H1 (cell line): Measurements from ENCODE around the gene MNAT1. TPM values are rescaled to one million over a fixed set of nuclear protein-coding genes. Genes with fewer than 3 reads are reported as not detected.

ENCODE experiments used
- CTCF ChIA-PET: fragments of 300-600 bp; sonication (Branson Sonifier 250); formaldehyde crosslinking; loops from one replicate; lab custom pipeline; 2021; ENCODE audit not compliant: partially characterized antibody; lab: Charles Lee
- POLR2A ChIA-PET: fragments of 300-600 bp; sonication (Branson Sonifier 250); formaldehyde crosslinking; loops from one replicate; lab custom pipeline; 2021; ENCODE audit warnings: inconsistent platforms; ENCODE audit not compliant: partially characterized antibody; lab: Charles Lee
- DNase-seq, 2 experiments: peaks; one replicate each; pipeline versions ENCODE4 v3.0.0 to v3.0.0-alpha.2; 2010 to 2022; ENCODE audit warnings: low spot score in 2 of 2, low read depth in 1 of 2, mixed read lengths in 1 of 2
- FAIRE-seq: peaks from 2 replicates; lab custom pipeline; 2011; peaks lifted over from hg19 to GRCh38; lab: Jason Lieb, UNC
- H2AFZ ChIP-seq: 2 replicates; pipeline ENCODE4 v1.8.1; 2012; ENCODE audit warnings: low read length, inconsistent platforms
- H2AK5ac ChIP-seq: 2 replicates; pipeline ENCODE4 v1.6.1; 2013; ENCODE audit warnings: low read depth, low read length
- H2BK120ac ChIP-seq: replicated peaks from 2 replicates; pipeline ENCODE3; 2013; ENCODE audit warnings: low read depth, low read length, inconsistent platforms
- H2BK12ac ChIP-seq: 2 replicates; pipeline ENCODE4 v1.6.1; 2013; ENCODE audit warnings: low read depth, low read length
- H2BK15ac ChIP-seq: 2 replicates; pipeline ENCODE4 v1.6.1; 2013; ENCODE audit warnings: low read length
- H2BK20ac ChIP-seq: 2 replicates; pipeline ENCODE4 v1.6.1; 2013; ENCODE audit warnings: low read length
- H2BK5ac ChIP-seq: 2 replicates; pipeline ENCODE4 v1.6.1; 2013; ENCODE audit warnings: low read depth, low read length
- H3K14ac ChIP-seq: 2 replicates; pipeline ENCODE4 v1.6.1; 2013; ENCODE audit warnings: inconsistent platforms; ENCODE audit not compliant: insufficient read length
- H3K18ac ChIP-seq: 2 replicates; pipeline ENCODE4 v1.6.1; 2013; ENCODE audit warnings: low read length; ENCODE audit errors: extremely low read depth
- H3K23ac ChIP-seq: 2 replicates; pipeline ENCODE4 v1.6.1; 2013; ENCODE audit warnings: inconsistent platforms; ENCODE audit not compliant: insufficient read length
- H3K23me2 ChIP-seq: 2 replicates; pipeline ENCODE4 v1.6.1; 2013; ENCODE audit warnings: low read depth, low read length
- H3K27ac ChIP-seq: 2 replicates; pipeline ENCODE4 v1.6.1; 2011; ENCODE audit warnings: low read depth, low read length, inconsistent platforms
- H3K27me3 ChIP-seq, 4 experiments: replicated peaks in 1 of 4; 1 replicate in 1 of 4; 2 replicates in 3 of 4; pipeline versions ENCODE4 v1.6.1 to v1.8.1; 2011 to 2013; ENCODE audit warnings: low read length in 3 of 4, mild to moderate bottlenecking in 3 of 4, inconsistent platforms in 2 of 4, mixed read lengths in 2 of 4, moderate library complexity in 1 of 4; ENCODE audit not compliant: control insufficient read depth in 3 of 4, insufficient read depth in 3 of 4; ENCODE audit errors: extremely low read depth in 1 of 4
- H3K36me3 ChIP-seq, 4 experiments: 2 replicates each; pipeline versions ENCODE4 v1.6.1 to v1.8.1; 2011 to 2013; ENCODE audit warnings: mild to moderate bottlenecking in 4 of 4, low read length in 3 of 4, moderate library complexity in 2 of 4, control low read depth in 1 of 4, inconsistent platforms in 1 of 4; ENCODE audit not compliant: insufficient read depth in 4 of 4, control insufficient read depth in 2 of 4
- H3K4ac ChIP-seq: replicated peaks from 2 replicates; pipeline ENCODE3; 2013; ENCODE audit warnings: low read length, low read depth, mixed read lengths, inconsistent platforms; ENCODE audit not compliant: insufficient read length
- H3K4me1 ChIP-seq, 4 experiments: replicated peaks in 1 of 4; 1 replicate in 1 of 4; 2 replicates in 3 of 4; pipeline versions ENCODE4 v1.6.1 to v1.8.1; 2011 to 2013; ENCODE audit warnings: low read length in 3 of 4, inconsistent platforms in 2 of 4, mixed read lengths in 1 of 4; ENCODE audit not compliant: insufficient read depth in 4 of 4, control insufficient read depth in 3 of 4
- H3K4me2 ChIP-seq, 2 experiments: 2 replicates each; pipeline versions ENCODE4 v1.6.1 to v1.8.1; 2011 to 2013; ENCODE audit warnings: low read depth in 2 of 2, low read length in 2 of 2, control low read depth in 1 of 2, inconsistent platforms in 1 of 2, mild to moderate bottlenecking in 1 of 2; ENCODE audit not compliant: insufficient read depth in 1 of 2
- H3K4me3 ChIP-seq, 4 experiments: fragments of 200-600, 300-600 bp in 1 of 4; sonication (generic), shearing (Covaris generic), sonication (Bioruptor Twin) in 1 of 4; 2 replicates each; pipeline versions ENCODE4 v1.5.1 to v1.8.1; 2011 to 2016; ENCODE audit warnings: low read length in 4 of 4, low read depth in 3 of 4, control low read depth in 2 of 4, inconsistent platforms in 2 of 4, mild to moderate bottlenecking in 2 of 4, mixed read lengths in 1 of 4, moderate library complexity in 1 of 4; ENCODE audit not compliant: insufficient read depth in 2 of 4; ENCODE audit errors: extremely low read depth in 1 of 4
- H3K56ac ChIP-seq: replicated peaks from 2 replicates; pipeline ENCODE3; 2013; ENCODE audit warnings: low read depth, mild to moderate bottlenecking, mixed read lengths, low read length, inconsistent platforms; ENCODE audit not compliant: insufficient read length
- H3K79me1 ChIP-seq: 2 replicates; pipeline ENCODE4 v1.6.1; 2013; ENCODE audit warnings: low read depth, low read length, control low read depth
- H3K79me2 ChIP-seq, 2 experiments: 2 replicates each; pipeline versions ENCODE4 v1.6.1 to v1.8.1; 2012 to 2013; ENCODE audit warnings: low read length in 2 of 2, mild to moderate bottlenecking in 2 of 2, inconsistent platforms in 1 of 2; ENCODE audit not compliant: insufficient read depth in 2 of 2, control insufficient read depth in 1 of 2
- H3K9ac ChIP-seq, 4 experiments: replicated peaks in 1 of 4; 1 replicate in 1 of 4; 2 replicates in 3 of 4; pipeline versions ENCODE4 v1.6.1 to v1.8.1; 2011 to 2013; ENCODE audit warnings: low read depth in 3 of 4, low read length in 3 of 4, control low read depth in 2 of 4, mild to moderate bottlenecking in 2 of 4, moderate library complexity in 2 of 4, inconsistent platforms in 1 of 4; ENCODE audit errors: extremely low read depth in 1 of 4
- H3K9me3 ChIP-seq, 2 experiments: 2 replicates each; pipeline versions ENCODE4 v1.6.1 to v1.8.1; 2012 to 2013; ENCODE audit warnings: mild to moderate bottlenecking in 2 of 2, moderate library complexity in 2 of 2, control low read depth in 1 of 2, inconsistent platforms in 1 of 2, low read depth in 1 of 2, low read length in 1 of 2, mixed read lengths in 1 of 2; ENCODE audit not compliant: insufficient read depth in 2 of 2
- H4K20me1 ChIP-seq, 2 experiments: replicated peaks in 1 of 2; 2 replicates each; pipeline versions ENCODE3 to v1.8.1; 2011 to 2013; ENCODE audit warnings: inconsistent platforms in 2 of 2, low read length in 2 of 2, mild to moderate bottlenecking in 1 of 2; ENCODE audit not compliant: insufficient read depth in 2 of 2, control insufficient read depth in 1 of 2
- H4K5ac ChIP-seq: 2 replicates; pipeline ENCODE4 v1.6.1; 2013; ENCODE audit warnings: low read length, low read depth, mixed read lengths, inconsistent platforms; ENCODE audit not compliant: insufficient read length
- H4K8ac ChIP-seq: 2 replicates; pipeline ENCODE4 v1.8.0; 2013; ENCODE audit warnings: mild to moderate bottlenecking, moderate library complexity, low read length, inconsistent platforms; ENCODE audit not compliant: insufficient read depth; ENCODE audit errors: extremely low read depth
- H4K91ac ChIP-seq: replicated peaks from 2 replicates; pipeline ENCODE3; 2013; ENCODE audit warnings: low read length, mixed read lengths, inconsistent platforms; ENCODE audit not compliant: insufficient read length
- GTF2F1 ChIP-seq: IDR thresholded peaks from 2 replicates; pipeline ENCODE4 v1.6.1; 2012; ENCODE audit warnings: low read depth, low read length, improper control_type of control experiment, borderline replicate concordance
- JUND ChIP-seq: IDR thresholded peaks from 2 replicates; pipeline ENCODE4 v1.6.1; 2011; ENCODE audit warnings: mild to moderate bottlenecking, improper control_type of control experiment, low read length
- POLR2AphosphoS5 ChIP-seq: IDR thresholded peaks from 2 replicates; pipeline ENCODE4 v1.6.1; 2011; ENCODE audit warnings: low read depth, low read length
- RNF2 ChIP-seq: fragments of 200-900, 300-1000 bp; sonication (generic); IDR thresholded peaks from 2 replicates; pipeline ENCODE4 v1.7.1; 2016; ENCODE audit warnings: borderline replicate concordance, low read depth, mild to moderate bottlenecking, antibody characterized with exemption, low read length; ENCODE audit not compliant: poor library complexity, severe bottlenecking; ENCODE audit errors: missing control alignments
- SIN3A ChIP-seq, 2 experiments: IDR thresholded peaks in 1 of 2; conservative IDR thresholded peaks in 1 of 2; 2 replicates each; pipeline ENCODE4 v1.6.1; 2011 to 2012; ENCODE audit warnings: low read length in 2 of 2, improper control_type of control experiment in 1 of 2, low read depth in 1 of 2, mild to moderate bottlenecking in 1 of 2
- SIRT6 ChIP-seq: IDR thresholded peaks from one replicate; pipeline ENCODE4 v1.7.1; 2012; ENCODE audit warnings: low read length, inconsistent platforms
- SP4 ChIP-seq: IDR thresholded peaks from 2 replicates; pipeline ENCODE4 v1.6.1; 2012; ENCODE audit warnings: low read length, inconsistent platforms
- TBP ChIP-seq: IDR thresholded peaks from 2 replicates; pipeline ENCODE4 v1.6.1; 2011; ENCODE audit warnings: low read depth, low read length, improper control_type of control experiment
- WGBS, 2 experiments: shearing (Covaris generic) in 1 of 2; methylation state at CpG; one replicate each; pipeline versions ENCODE4 v1.1.6 to v1.1.7; 2013 to 2015; ENCODE audit warnings: low lambda C conversion rate in 2 of 2, mixed read lengths in 2 of 2, inconsistent platforms in 1 of 2, low coverage in 1 of 2, missing lambda C conversion rate in 1 of 2; ENCODE audit not compliant: insufficient replicate concordance in 2 of 2, insufficient coverage in 1 of 2, insufficient read length in 1 of 2; ENCODE audit errors: extremely low coverage in 1 of 2, missing lambda C conversion rate in 1 of 2; 5-methylcytosine and 5-hydroxymethylcytosine counted together
- polyA plus RNA-seq, 7 experiments: library from polyadenylated mRNA; depleted of rRNA in 3 of 7; stranded (reverse) in 5 of 7; unstranded in 2 of 7; fragments of >200 nt in 5 of 7; fragments of 200-250 nt in 2 of 7; gene quantifications; 1 replicate in 5 of 7; 2 replicates in 1 of 7; 4 replicates in 1 of 7; pipeline versions ENCODE4 v1.2.1 to v1.2.3, GENCODE V29; 2011 to 2013; ENCODE audit warnings: missing spikeins in 2 of 7, mixed read lengths in 2 of 7
- total RNA-seq: library from RNA; stranded (reverse); fragmentation: NEBNext Ultra II Directional; extraction: Animal tissue kit (Norgen Biotek cat#: 25700); gene quantifications from 2 replicates; pipeline ENCODE4 v1.2.1, GENCODE V29; 2021
- TF ChIP-seq, protein P1 (sequence below), 3 experiments: IDR thresholded peaks; 1 replicate in 2 of 3; 2 replicates in 1 of 3; pipeline versions ENCODE4 v1.5.1 to v1.6.1; 2011; ENCODE audit warnings: low read length in 3 of 3, mild to moderate bottlenecking in 3 of 3, inconsistent platforms in 2 of 3, low read depth in 1 of 3, moderate library complexity in 1 of 3; ENCODE audit not compliant: insufficient read depth in 1 of 3; ENCODE audit errors: control extremely low read depth in 1 of 3

MNAT1 gene
- total and polyA plus RNA-seq, 2 of the 8 experiments (the other 6 are each of a cell fraction or from before 2014, with no cell fraction given) = 34.7 to 52.1 TPM

DNA sequence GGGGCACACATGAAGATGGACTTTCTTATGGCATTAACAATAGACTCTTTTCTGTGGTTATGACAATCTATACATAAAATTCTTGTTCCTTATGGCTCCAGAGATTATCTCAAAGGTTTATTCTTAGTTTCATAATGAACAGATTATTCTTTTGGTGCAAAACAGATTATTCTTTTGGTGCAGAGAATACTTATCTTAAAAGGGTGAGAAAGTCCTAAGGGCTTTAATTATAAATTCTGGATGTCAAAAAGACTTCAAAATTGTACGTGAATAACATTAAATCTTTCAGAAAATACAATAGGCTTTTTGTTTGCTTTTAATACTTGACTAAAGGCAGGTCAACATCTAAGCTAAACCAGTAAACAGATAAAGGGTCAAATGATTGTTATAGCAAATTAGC, 69.3 kb downstream of the MNAT1 start:
- Histone ChIP-seq H3K14ac (no peak overlapping the region), H3K36me3 (no peaks in the 10 kb centered on the region), H2BK20ac (no peak overlapping the region), H3K23me2 (no peaks in the 10 kb centered on the region), H3K4ac (no peak overlapping the region), H3K4me2 (no peak overlapping the region), H3K4me1 (no peaks in the 10 kb centered on the region), H4K91ac (no peak overlapping the region), H2AFZ (no peak overlapping the region), H3K27ac (no peak overlapping the region), H3K4me3 (no peak overlapping the region), H4K20me1 (no peaks in the 10 kb centered on the region), H3K9me3 (no peaks in the 10 kb centered on the region), H3K79me2 (no peaks in the 10 kb centered on the region), H2BK5ac (no peak overlapping the region), H3K18ac (no peak overlapping the region), H2BK120ac (no peak overlapping the region), H2BK12ac (no peak overlapping the region), H4K8ac (no peak overlapping the region), H3K56ac (no peak overlapping the region), H3K23ac (no peak overlapping the region), H2AK5ac (no peak overlapping the region), H3K27me3 (no peaks in the 10 kb centered on the region), H3K9ac (no peak overlapping the region), H2BK15ac (no peak overlapping the region), H3K79me1 (no peaks in the 10 kb centered on the region), H4K5ac (no peak overlapping the region)
- no peak for TF ChIP-seq SIRT6
- TF ChIP-seq, protein P1, sequence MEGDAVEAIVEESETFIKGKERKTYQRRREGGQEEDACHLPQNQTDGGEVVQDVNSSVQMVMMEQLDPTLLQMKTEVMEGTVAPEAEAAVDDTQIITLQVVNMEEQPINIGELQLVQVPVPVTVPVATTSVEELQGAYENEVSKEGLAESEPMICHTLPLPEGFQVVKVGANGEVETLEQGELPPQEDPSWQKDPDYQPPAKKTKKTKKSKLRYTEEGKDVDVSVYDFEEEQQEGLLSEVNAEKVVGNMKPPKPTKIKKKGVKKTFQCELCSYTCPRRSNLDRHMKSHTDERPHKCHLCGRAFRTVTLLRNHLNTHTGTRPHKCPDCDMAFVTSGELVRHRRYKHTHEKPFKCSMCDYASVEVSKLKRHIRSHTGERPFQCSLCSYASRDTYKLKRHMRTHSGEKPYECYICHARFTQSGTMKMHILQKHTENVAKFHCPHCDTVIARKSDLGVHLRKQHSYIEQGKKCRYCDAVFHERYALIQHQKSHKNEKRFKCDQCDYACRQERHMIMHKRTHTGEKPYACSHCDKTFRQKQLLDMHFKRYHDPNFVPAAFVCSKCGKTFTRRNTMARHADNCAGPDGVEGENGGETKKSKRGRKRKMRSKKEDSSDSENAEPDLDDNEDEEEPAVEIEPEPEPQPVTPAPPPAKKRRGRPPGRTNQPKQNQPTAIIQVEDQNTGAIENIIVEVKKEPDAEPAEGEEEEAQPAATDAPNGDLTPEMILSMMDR (IDR thresholded peaks at IDR 0.05; ENCODE audit: control extremely low read depth in 1 of 3, insufficient read depth in 1 of 3, low read depth in 1 of 3, low read length in 3 of 3) = no peak
- TF ChIP-seq SIN3A (conservative IDR thresholded peaks at IDR 0.05 in 1 of 2, IDR thresholded peaks at IDR 0.05 in 1 of 2; ENCODE audit: low read depth in 1 of 2, low read length in 2 of 2) = no peak
- no peak for TF ChIP-seq SP4
- TF ChIP-seq GTF2F1 = no peak
- no peak for TF ChIP-seq RNF2
- TF ChIP-seq POLR2AphosphoS5 = no peak
- no peak for TF ChIP-seq JUND
- TF ChIP-seq TBP = no peak
- DNase-seq (no peak), FAIRE-seq (no peak)
- POLR2A ChIA-PET = interaction anchor here (1.4 kb wide), 1 partner anchor 9 kb away, joined by 3 read pairs; no protein-coding TSS in a partner anchor
- CTCF ChIA-PET = no interaction called here
- 95% methylated on average over 1 of the region's 1 CpG; no CpG with 5 or more reads in 1 of the 2 experiments for WGBS, 2 experiments
